Stimulated activated CD8-positive, alpha-beta memory T cell treated with anti-CD3 and anti-CD28 coated beads, Interleukin-4, amount 100 ng/mL, for 4 hours (primary cell): ENCODE measurements around the gene RAP1A.
A peak's percentile ranks its signal among the peaks of the same experiment; 100 is the strongest.
"Not testable (repeated sequence)": the region's sequence is repeated elsewhere in the genome, so short reads cannot be mapped to it uniquely, and the experiment has no call there.

Experiments
- DNase-seq, 2 donors: peaks; one replicate each; pipeline ENCODE4 v3.0.0-alpha.2; 2020; ENCODE audit warnings: low read depth in 2 of 2, low spot score in 1 of 2

The RAP1A gene

GRCh38 chr1:111597426-111597825 lies 22.2 kb upstream of the RAP1A start:
- DNase-seq, result no peak

DNA sequence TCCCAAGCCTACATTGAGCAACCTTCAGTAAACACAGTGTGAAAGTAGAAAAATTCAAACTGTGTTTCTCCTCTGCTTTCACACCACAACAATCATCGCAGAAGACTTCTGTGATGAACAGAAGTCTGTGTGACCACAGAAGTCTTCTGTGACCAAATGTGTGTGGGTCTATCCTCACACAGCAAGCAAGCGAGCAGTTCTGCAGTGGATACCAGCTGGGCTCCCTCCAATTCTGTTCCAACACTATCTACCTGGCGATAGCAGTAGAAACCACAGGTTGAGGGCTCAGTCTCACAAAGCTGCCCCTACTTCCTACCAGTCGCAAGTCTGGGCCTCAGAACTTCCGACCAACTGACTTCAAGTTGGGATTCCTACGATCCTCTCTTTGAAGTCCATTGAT lies 21.0 kb upstream of the RAP1A start:
- no peak for DNase-seq

DNA sequence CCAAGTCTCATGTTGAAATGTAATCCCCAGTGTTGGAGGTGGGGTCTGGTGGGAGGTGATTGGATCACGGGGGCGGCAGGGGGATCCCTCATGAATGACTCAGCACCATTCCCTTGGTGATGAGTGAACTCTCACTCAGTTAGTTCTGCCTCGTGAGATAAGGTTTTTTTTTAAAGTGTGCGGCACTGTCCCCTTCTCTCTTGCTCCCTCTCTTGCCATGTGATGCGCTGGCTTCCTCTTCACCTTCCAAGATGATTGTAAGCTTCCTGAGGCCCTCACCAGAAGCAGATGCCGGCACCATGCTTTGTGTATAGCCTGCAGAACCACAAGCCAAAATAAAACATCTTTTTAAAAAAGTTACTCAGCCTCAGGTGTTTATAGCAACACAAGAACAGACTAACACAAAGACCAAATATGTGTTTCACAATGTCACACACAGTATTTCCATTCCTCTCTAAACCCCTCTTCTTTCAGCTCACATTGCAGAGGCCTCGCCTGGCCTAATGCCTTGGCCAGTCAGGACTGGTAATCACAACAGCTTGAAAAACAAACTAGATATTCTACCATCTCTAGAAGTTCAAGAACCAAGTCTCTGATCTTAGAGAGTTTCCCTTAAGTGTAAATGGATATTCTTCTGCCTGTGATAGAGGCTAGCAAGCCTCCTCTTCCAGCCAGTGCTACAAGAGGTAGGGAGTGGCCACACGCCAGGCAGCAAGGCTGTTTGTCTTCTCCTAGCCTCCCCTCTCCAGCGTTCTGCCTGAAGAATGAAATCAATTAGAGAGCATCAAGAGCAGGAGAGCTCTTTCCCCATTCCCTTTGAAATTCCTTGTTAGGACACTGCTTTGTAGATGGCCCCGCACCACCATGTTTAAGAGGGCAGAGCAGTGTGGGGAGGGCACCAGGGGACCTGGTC lies 19.6 kb upstream of the RAP1A start:
- DNase-seq, result no peak

GRCh38 chr1:111600886-111601386 lies 18.7 kb upstream of the RAP1A start:
- DNase-seq, result no peak

- DNase-seq, result no peak
Observed at GRCh38 chr1:111602302-111602701, 17.3 kb upstream of the RAP1A start.

GRCh38 chr1:111602974-111603373 lies 16.6 kb upstream of the RAP1A start:
- no peak for DNase-seq

DNA sequence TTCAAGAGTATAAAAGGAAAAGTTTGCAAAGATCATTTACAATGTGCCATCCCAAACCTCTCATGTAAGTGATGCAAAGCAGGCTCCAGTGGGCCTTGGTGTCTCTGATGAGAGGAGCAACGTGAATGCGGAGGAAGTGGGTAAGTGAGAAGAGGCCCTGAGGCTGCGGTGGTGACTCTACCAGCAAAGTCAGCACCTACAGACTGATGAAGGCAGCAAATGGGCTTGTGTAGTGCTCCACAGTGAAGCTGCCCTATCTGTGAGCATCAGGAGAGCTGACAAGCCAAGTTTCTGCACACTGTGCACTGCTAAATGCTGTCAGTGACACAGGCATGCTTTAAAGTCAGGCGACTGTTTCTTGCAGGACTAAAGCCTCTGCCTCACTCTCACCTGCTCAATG lies 15.6 kb upstream of the RAP1A start:
- peak; percentile 36 to 57 for DNase-seq

GRCh38 chr1:111604931-111605330 lies 14.7 kb upstream of the RAP1A start:
- DNase-seq, result no peak

GRCh38 chr1:111605576-111605975 lies 14.0 kb upstream of the RAP1A start:
- DNase-seq, result no peak

GRCh38 chr1:111606457-111607215 lies 13.0 kb upstream of the RAP1A start:
- not testable (repeated sequence) for DNase-seq

DNA sequence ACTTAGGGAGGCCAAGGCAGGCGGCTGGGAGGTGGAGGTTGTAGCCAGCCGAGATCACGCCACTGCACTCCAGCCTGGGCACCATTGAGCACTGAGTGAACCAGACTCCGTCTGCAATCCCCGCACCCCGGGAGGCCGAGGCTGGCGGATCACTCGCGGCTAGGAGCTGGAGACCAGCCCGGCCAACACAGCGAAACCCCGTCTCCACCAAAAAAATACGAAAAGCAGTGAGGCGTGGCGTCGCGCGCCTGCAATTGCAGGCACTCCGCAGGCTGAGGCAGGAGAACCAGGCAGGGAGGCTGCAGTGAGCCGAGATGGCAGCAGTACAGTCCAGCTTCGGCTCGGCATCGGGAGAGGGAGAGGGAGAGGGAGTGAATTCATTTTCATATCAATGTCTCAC lies 11.1 kb upstream of the RAP1A start:
- not testable (repeated sequence) for DNase-seq

- no peak for DNase-seq
Observed at GRCh38 chr1:111611986-111612385, 7.6 kb upstream of the RAP1A start.

GRCh38 chr1:111615870-111616715 lies 3.5 kb upstream of the RAP1A start:
- peak in 1 of 2 donors; percentile 24 for DNase-seq

DNA sequence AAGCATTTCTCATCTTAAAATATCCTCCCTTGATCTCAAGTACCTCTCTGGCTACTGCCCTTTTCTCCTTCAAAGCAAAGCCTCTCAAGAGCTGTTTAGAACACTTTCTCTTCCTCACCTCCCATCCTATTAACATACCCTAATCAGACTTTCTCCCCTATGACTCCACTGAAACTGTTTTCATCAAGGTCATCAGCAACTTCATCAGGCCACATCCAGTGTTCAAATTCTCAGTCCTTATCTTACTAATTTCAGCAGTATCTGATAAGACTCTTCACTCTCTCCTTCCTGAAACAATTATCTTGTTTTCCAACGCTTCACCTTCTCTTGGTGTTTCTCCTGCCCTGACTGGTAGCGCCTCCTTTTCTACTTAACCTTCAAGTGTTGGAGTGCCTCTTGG lies 1.5 kb upstream of the RAP1A start:
- no peak for DNase-seq

- no peak for DNase-seq
Observed at GRCh38 chr1:111618961-111619634, 491 bp upstream of the RAP1A start.

DNA sequence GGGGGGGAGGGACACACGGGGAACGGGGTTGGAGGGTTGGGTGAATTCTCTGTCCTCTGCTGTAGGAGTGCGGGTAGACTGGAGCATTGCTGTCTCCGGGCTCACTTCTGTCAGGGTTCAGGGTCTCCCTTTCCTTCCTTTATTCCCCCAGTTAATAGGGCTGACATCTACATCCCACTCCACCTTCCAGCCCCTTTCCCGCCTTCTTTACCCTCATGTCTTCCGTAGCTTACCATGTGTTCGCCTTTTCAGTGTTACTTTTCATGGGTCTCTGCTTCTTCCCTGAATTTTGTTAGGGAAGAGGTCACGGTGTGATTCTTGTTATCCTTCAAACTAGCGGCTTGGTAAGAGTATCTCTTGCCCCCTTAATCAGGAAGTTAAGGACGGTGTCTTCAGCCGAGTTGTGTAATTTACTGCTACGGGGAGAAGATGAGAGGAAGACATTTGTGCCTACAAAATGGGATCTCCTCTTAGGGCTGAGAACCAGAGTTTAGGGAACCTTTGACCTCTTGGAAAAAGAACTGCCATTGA lies 917 bp downstream of the RAP1A start:
- no peak for DNase-seq

- DNase-seq, result no peak
Observed at GRCh38 chr1:111621050-111621449, 1.5 kb downstream of the RAP1A start.

DNA sequence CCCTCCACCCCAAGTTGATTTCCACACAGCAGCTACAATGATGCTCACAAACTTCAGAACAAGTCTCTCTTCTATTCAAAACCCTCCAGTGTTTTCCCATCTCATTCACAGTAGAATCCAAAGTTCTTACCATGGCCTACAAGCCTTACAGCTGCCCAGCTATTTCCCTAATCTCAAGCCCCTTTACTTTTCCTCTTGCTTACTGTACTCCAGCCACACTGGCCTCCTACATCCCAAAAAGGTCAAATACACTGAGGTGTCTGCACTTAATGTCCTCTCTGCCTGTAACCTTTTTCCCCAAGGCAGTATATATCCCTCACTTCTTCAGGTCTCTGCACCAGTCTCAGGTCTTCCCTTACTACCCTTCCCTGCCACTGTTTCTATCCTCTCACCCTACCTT lies 2.6 kb downstream of the RAP1A start:
- DNase-seq, result no peak

DNA sequence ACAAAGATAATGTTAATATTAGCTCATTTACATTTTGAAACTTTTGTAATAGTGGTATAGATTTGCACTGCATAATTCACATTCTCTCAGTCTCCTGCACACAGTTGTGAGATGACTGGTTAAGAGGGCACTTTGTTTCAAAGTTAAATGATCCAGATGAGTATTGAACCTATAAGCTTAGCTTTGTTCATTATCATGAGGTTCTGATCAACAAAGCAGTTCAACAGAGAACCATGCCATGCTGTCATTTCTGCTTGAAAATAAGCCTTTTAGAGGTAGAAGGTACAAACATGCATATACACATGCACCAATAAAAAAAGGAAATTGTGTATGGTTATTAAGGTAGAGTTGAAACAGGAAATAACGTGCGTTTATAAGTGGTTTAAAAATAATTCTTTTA lies 4.8 kb downstream of the RAP1A start:
- no peak for DNase-seq

GRCh38 chr1:111625276-111625675 lies 5.7 kb downstream of the RAP1A start:
- no peak for DNase-seq
